Measurements from ENCODE around the gene SORCS2. TPM values are rescaled to one million over a fixed set of nuclear protein-coding genes. Genes with fewer than 3 reads are reported as not detected.

The SORCS2 gene
- total RNA-seq, 1 donor from 2014 or later: 1.7 TPM

- DNase-seq (ENCODE audit: low spot score): no peak
Observed at GRCh38 chr4:7325541-7325940, 133.2 kb downstream of the SORCS2 start.

GRCh38 chr4:7326306-7326692 lies 134.0 kb downstream of the SORCS2 start:
- no peak for DNase-seq (ENCODE audit: low spot score)

- no peak for DNase-seq (ENCODE audit: low spot score)
Observed at GRCh38 chr4:7326693-7327340, 134.5 kb downstream of the SORCS2 start.

- DNase-seq (ENCODE audit: low spot score): no peak
Observed at GRCh38 chr4:7327341-7327885, 135.1 kb downstream of the SORCS2 start.

DNA sequence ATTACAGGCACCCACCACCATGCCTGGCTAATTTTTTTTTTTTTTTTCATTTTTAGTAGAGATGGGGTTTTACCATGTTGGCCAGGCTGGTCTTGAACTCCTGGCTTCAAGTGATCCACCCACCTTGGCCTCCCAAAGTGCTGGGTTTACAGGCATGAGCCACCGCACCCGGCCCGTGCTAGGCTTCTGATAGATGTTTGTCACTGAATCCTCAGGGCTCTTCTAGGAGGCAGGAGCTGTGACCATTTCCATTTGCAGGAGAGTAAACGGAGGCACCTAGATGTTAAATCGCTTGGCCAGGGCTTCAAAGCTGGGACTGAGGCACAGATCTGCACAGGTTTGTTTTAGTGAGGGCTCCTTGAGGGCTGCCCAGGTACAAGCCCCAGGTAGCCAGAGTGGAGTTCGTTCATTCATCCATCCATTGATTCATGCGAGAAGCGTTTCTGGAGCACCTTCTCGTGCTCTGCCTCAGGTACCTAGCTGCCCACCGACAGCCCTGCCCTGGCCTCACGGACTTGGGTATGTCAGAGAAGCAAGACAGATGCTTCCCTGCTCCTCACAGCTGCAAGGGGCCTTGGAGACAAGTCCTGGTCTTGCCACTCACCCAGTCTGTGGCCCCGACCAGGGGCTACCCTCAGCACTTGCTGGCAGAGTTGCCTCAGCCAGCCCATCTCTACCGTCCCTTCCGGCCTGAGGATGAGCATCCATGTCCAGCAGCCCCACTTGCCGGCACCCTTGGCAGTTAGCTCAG lies 136.0 kb downstream of the SORCS2 start:
- DNase-seq (ENCODE audit: low spot score): no peak

- peak; percentile 76 for DNase-seq (ENCODE audit: low spot score)
Observed at GRCh38 chr4:7328913-7329638, 136.7 kb downstream of the SORCS2 start.

DNA sequence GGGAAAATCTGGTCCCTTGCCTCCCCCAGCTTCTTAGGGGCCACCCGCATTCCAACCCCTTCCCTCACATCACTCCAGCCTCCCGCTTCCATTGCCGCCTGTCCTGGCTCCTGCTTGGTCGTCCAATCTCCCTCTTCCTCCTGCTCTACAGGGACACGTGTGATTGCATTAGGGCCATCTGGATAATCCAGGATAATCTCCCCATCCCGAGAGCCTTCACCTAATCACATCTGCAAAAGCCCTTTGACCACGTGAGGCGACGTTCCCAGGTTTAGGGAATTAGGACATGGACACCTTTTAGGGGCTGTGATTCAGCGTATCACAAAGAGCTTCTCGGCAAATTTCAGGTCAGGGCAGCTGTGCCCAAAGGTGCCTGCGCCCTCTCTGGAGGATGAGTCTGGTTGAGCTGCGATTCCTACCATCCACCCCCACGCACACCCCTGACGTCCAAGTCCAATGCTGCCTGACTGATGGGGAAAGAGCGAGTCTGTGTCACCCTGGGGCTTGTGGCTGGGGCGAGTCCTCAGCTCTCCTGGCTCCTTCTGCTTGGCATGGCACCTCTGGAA lies 137.8 kb downstream of the SORCS2 start:
- DNase-seq (ENCODE audit: low spot score): no peak

DNA sequence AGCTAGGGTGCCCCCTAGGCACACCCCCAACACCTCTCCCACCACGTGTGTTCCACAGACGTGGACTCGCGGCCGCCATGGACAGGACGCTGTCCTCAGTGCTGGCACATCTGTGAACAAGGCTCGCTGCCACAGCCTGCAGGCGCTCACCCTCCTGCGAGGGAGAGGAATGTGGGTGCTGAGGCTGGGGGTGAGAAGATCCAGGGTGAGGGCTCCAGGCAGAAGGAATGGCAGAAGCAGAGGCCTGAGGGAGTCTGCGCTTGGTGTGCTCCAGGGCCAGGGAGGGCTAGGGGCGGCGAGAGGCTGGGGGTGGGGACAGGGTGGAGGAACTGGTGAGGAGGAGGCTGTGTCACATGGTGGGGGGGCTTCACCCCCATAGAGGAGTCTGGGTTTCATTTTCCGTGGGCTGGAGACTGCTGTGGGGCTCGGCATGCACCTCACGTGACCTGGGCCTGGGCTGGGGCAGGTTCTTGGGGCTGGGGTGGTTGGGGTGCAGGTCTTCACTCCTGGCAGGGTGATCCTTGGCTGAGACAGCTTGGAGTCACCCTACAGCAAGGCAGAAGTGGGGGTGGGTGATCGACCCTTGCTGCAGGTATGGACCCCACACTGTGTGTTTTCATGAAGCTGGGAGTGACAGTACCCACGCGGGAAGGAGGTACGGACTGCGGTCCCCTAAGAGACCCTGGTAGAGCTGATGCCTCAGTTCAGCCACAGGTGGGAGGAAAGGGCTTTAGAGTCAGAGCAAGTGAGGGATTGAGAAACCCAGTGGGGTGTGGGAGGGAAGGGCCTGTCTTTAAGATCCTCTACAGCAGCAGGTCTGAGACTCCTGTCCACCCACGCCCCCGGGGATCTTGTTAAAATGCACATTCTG lies 138.7 kb downstream of the SORCS2 start:
- DNase-seq (ENCODE audit: low spot score): no peak

DNA sequence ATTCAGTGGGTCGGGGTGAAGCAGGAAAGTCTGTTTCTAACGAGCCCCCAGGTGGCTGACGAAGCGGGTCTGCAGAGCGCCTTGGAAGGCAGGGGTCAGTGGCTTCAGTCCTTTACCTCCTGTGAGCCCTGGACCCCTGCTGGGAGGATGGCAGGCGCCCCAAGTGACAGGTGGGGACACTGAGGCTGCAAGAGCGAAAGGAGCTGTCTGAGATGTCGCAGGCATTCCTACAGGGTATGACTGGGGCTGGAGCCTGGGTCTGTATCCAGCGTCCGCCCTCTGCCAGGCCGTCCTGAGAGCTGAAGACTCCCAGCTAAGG lies 139.3 kb downstream of the SORCS2 start:
- DNase-seq (ENCODE audit: low spot score): no peak

DNA sequence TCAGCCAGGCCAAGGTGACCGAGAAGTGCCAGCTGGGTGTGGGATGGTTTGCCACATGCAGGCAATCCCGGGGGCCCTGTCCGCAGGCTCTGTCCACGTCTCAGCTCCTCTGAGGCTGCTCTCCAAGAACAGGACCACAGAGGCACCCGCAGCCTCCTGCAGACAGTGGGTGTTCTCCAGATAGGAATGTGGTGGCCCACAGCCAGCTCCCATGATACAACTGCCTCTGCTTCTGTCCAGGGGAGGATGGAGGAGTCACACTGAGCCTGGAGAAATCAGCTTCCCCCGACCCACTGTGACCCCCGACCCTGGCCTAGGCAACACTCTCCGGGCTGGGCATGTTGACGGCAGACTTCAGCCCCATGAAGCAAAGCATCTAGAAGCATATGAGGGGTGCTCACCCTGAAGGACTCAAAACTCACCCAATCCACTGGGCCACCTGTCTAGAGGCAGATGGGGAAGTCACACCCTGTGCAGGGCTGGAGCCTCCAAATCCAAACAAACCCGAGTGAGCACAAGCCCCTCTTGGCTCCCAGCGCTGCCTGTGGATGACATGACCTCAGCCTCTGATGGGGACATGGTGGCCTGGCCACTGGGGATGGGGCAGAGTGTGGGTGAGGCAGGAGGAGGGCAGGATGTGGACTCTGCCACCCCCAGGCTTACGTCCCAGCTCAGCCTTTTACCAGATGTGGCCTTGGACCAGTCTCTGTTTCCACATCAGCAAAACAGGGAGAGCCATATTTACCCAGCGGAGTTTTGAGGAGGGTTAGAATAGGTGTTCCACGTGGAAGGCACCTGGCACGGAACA lies 140.1 kb downstream of the SORCS2 start:
- peak; percentile 52 for DNase-seq (ENCODE audit: low spot score)

DNA sequence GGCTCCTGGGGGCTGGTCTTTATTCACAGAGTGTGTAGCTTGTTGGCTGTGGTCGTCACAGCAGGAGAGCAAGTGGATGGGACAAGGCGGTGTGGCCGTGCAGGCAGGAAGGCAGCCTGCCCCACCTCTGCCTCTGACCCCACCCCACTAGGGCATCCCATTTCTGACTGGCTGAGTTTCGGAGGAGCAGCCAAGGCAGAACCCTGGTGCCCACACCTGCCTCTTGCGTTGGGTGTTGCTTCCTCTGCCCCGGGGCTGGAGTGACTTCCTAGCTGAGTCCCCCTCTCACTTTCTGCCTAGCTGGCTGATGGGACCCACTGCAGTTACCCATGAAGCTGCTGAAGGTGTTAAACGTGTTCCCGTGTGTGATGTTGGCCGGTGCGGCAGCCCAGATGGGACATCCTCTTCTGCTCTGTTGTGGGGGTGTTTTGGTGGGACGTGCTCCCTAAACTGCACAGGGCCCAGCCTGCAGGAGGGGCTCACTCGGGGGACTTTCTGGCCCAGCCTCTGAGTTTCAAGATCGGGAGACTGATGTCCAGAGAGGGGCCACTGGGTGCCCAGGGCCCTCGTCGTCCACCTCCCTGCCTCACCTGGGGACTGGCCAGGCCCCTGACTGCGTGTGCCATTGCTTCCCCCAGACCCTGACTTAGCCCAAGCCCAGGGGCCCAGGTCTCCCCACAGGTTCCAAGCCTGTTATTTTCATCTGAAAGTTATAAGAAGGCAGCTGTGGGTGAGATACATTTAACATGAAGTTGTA lies 140.9 kb downstream of the SORCS2 start:
- DNase-seq (ENCODE audit: low spot score): no peak

GRCh38 chr4:7333801-7334421 lies 141.6 kb downstream of the SORCS2 start:
- DNase-seq (ENCODE audit: low spot score): no peak

DNA sequence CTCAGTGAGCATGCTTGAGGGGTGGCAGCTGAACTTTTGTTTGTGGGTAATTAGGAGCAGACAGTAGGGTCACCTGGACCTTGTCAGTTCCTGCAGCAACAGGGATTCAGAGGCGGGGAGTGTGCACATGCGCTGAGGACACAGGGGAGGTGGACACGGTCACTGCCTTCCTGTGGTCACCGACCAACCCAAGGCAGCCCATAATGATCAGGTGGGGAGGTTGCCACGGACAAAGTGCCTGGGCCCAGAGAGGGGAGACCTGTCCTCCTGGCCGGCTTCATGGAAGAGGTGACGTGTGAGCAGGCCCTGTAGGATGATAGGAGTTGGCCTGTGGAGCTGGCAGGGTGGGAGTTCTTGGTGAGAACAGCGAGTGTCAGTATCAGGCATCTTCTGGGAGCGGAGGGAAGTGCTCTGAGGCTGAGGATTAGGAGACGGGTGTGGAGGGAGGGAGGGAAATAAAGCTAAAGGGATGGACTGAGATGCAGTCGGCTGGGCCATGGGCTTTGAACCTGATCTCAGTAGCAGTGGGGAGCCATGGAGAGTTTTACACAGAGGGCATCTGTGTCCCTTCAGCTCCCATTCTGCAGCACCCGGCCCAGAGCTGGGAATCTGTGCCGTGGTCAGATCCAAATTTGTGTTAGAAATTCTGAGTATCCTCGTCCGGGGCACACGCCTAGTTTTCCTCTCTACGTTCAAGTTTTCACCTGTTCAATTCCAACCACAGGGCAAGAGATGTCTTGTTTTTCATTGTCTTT lies 142.4 kb downstream of the SORCS2 start:
- DNase-seq (ENCODE audit: low spot score): no peak

GRCh38 chr4:7335344-7336066 lies 143.2 kb downstream of the SORCS2 start:
- DNase-seq (ENCODE audit: low spot score): no peak

GRCh38 chr4:7336067-7336569 lies 143.8 kb downstream of the SORCS2 start:
- no peak for DNase-seq (ENCODE audit: low spot score)

DNA sequence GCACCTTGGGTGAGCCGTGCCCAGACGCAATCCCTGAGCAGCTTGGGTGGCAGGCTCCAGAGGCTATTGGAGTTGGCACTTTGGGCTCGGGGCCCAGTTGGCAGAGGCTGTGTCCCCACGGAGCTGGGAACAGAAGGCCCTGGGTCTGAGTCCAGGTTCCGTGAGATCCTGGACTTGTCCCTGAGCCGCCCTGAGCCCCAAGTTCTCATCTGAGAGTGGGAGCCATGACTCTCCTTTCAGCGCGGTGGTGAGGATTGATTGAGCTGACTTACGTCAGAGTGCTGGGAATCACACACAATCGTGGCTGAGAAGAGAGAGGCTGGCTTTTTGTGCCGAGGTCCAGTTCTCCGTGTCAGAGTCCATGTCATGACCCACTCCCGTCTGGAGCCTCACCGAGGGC lies 144.4 kb downstream of the SORCS2 start:
- no peak for DNase-seq (ENCODE audit: low spot score)

DNA sequence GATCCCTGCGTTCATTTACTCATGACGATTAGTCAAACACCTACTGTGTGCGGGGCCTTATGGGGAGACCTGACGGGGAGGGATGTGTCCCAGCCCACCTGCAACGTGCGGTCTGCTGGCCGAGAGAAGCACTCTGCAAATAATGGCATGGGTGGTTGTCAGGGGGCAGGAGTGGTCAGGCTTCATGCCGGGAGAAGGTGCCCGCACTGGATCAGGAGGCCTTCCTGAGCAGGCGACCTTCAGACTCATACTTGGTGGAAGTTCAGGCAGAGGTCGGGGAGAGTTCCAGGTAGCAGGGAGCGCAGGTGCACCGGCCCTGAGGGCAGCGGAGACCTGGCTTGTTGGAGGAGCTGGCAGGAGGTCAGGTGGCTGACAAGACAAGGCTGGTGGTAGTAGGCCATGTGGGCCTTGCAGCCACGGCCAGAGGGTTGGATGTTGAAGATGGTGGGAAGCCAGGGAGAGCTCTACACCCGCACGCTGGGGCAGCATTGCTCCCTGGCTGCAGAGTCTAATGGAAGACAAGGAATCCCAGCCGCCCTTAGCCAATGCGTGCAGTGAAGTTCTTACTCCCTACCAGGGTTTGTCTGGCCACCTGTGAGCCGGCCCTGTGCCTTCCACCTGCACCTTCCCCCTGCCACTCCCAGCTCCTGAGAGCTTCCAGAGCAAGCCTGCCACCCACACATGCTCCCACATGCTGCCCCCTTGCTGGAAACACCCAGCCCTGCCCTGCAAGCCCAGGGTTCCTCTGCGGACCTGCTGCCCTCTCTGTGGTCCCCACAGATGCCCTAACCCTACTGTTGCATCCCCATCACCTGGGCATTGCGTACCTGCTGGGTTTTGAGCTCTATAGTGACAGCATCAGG lies 145.1 kb downstream of the SORCS2 start:
- DNase-seq (ENCODE audit: low spot score): no peak

All from mucosa of gallbladder (tissue), 1 donor.